ENCODE results near the gene RAB6C.
"Not testable (repeated sequence)": the region's sequence is repeated elsewhere in the genome, so short reads cannot be mapped to it uniquely, and the experiment has no call there.

RAB6C gene

GRCh38 chr2:129979629-129980155 is at the start of gene RAB6C:
RAB6C (plus strand) TSS chr2:129979666; CDS start chr2:129980116, 450 bp downstream.
- not testable (repeated sequence) for FAIRE-seq

GRCh38 chr2:129930451-129930850 is 49.0 kb upstream of the RAB6C start:
- no peak for FAIRE-seq

- not testable (repeated sequence) for FAIRE-seq
Measured at GRCh38 chr2:129933387-129933786, 46.1 kb upstream of the RAB6C start.

- FAIRE-seq = no peak
Measured at GRCh38 chr2:129934044-129934822, 45.2 kb upstream of the RAB6C start.

GRCh38 chr2:129935118-129935517 is 44.3 kb upstream of the RAB6C start:
- FAIRE-seq = peak; percentile 57

- FAIRE-seq = no peak
Measured at GRCh38 chr2:129936334-129936934, 43.0 kb upstream of the RAB6C start.

- not testable (repeated sequence) for FAIRE-seq
Measured at GRCh38 chr2:129938850-129939471, 40.5 kb upstream of the RAB6C start.

- not testable (repeated sequence) for FAIRE-seq
Measured at GRCh38 chr2:129943456-129943855, 36.0 kb upstream of the RAB6C start.

- FAIRE-seq = no peak
Measured at GRCh38 chr2:129945557-129945956, 33.9 kb upstream of the RAB6C start.

GRCh38 chr2:129947712-129948111 is 31.8 kb upstream of the RAB6C start:
- not testable (repeated sequence) for FAIRE-seq

- FAIRE-seq = not testable (repeated sequence)
Measured at GRCh38 chr2:129956171-129956570, 23.3 kb upstream of the RAB6C start.

GRCh38 chr2:129957891-129958290 is 21.6 kb upstream of the RAB6C start:
- FAIRE-seq = no peak

- not testable (repeated sequence) for FAIRE-seq
Measured at GRCh38 chr2:129958736-129959135, 20.7 kb upstream of the RAB6C start.

- FAIRE-seq = not testable (repeated sequence)
Measured at GRCh38 chr2:129968605-129969004, 10.9 kb upstream of the RAB6C start.

GRCh38 chr2:129975016-129975774 is 4.3 kb upstream of the RAB6C start:
- no peak for FAIRE-seq

GRCh38 chr2:129976969-129977368 is 2.5 kb upstream of the RAB6C start:
- FAIRE-seq = not testable (repeated sequence)

- no peak for FAIRE-seq
Measured at GRCh38 chr2:129977986-129978385, 1.5 kb upstream of the RAB6C start.

GRCh38 chr2:129980246-129980645 is 780 bp downstream of the RAB6C start:
- FAIRE-seq = not testable (repeated sequence)

- not testable (repeated sequence) for FAIRE-seq
Measured at GRCh38 chr2:129981689-129982088, 2.2 kb downstream of the RAB6C start.

GRCh38 chr2:129984426-129984825 is 5.0 kb downstream of the RAB6C start:
- FAIRE-seq = no peak

- not testable (repeated sequence) for FAIRE-seq
Measured at GRCh38 chr2:129992415-129993006, 13.0 kb downstream of the RAB6C start.

GRCh38 chr2:129993151-129993550 is 13.7 kb downstream of the RAB6C start:
- not testable (repeated sequence) for FAIRE-seq
